Stimulated activated CD8-positive, alpha-beta memory T cell treated with anti-CD3 and anti-CD28 coated beads, Interleukin-2, amount 100 ng/mL, for 48 hours (primary cell): ENCODE results near the gene C5orf47.

ENCODE experiments used
- DNase-seq, 2 donors: peaks; one replicate each; pipeline ENCODE4 v3.0.0-alpha.2; 2020; ENCODE audit warnings: low read depth in 2 of 2

Gene C5orf47

GRCh38 chr5:174044466-174045254 lies 55.7 kb downstream of the C5orf47 start:
- DNase-seq = no peak

GRCh38 chr5:174045470-174046025 lies 56.6 kb downstream of the C5orf47 start, which contains the start of gene NSG2:
NSG2 (plus strand) TSS chr5:174045706; CDS start chr5:174046756, 1,050 bp downstream.
- peak in 1 of 2 donors; percentile 8 for DNase-seq

DNA sequence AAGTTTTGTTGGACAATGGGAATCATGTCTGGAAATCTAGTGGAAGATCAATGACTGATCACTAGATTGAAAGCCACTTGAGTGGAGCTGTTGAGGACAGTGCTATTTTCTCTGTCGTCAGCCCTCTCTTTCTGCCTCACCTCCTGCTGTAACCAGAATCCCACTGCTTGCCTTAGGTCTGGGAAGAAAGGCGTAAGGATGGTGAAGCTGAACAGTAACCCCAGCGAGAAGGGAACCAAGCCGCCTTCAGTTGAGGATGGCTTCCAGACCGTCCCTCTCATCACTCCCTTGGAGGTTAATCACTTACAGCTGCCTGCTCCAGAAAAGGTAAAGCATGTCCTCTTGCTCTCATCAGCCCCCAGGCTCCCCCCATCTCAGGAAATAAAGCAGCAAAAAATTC lies 57.6 kb downstream of the C5orf47 start:
- no peak for DNase-seq

GRCh38 chr5:174047472-174048099 lies 58.6 kb downstream of the C5orf47 start:
- DNase-seq = no peak

- no peak for DNase-seq
These were observed 63.7 kb downstream of the C5orf47 start for GRCh38 chr5:174052636-174053035.

GRCh38 chr5:174053905-174054304 lies 64.9 kb downstream of the C5orf47 start:
- DNase-seq = no peak
